RWPE2 (cell line): ENCODE measurements around the gene ZHX3.

ENCODE experiments used
- ATAC-seq: fragments of 200-7000 bp; cut with Tn5 transposase; 3 replicates; pipeline ENCODE4 v1.9.1; 2021; ENCODE audit warnings: low read depth
- DNase-seq: peaks from one replicate; pipeline ENCODE4 v3.0.0-alpha.2; 2020; ENCODE audit warnings: low spot score
- H3K27ac ChIP-seq: fragments of 450-650 bp; 2 replicates; pipeline ENCODE4 v1.5.1; 2017; ENCODE audit warnings: mild to moderate bottlenecking; ENCODE audit not compliant: poor library complexity, severe bottlenecking
- H3K27me3 ChIP-seq: fragments of 250-450 bp; sonication (Bioruptor Pico); 2 replicates; pipeline ENCODE4 v1.5.1; 2021; ENCODE audit warnings: mild to moderate bottlenecking, moderate library complexity; ENCODE audit not compliant: insufficient read depth, poor library complexity, severe bottlenecking
- H3K36me3 ChIP-seq: fragments of 250-450 bp; sonication (Bioruptor Pico); 2 replicates; pipeline ENCODE4 v1.5.1; 2020; ENCODE audit warnings: low read depth, mild to moderate bottlenecking, moderate library complexity
- H3K4me1 ChIP-seq: fragments of 250-450 bp; sonication (Bioruptor Pico); 2 replicates; pipeline ENCODE4 v1.5.1; 2021; ENCODE audit warnings: mild to moderate bottlenecking, moderate library complexity; ENCODE audit not compliant: insufficient read depth, poor library complexity, severe bottlenecking
- H3K4me3 ChIP-seq: fragments of 250-450 bp; sonication (Bioruptor Pico); 2 replicates; pipeline ENCODE4 v1.5.1; 2021; ENCODE audit warnings: mild to moderate bottlenecking, moderate library complexity; ENCODE audit not compliant: severe bottlenecking
- H3K9me3 ChIP-seq: fragments of 250-450 bp; sonication (Bioruptor Pico); 2 replicates; pipeline ENCODE4 v1.5.1; 2021; ENCODE audit warnings: mild to moderate bottlenecking, moderate library complexity; ENCODE audit not compliant: severe bottlenecking
- CTCF ChIP-seq: fragments of 450-650 bp; IDR thresholded peaks from one replicate; pipeline ENCODE4 v1.5.1; 2017; ENCODE audit warnings: mild to moderate bottlenecking, moderate library complexity; ENCODE audit not compliant: poor library complexity, severe bottlenecking

The ZHX3 gene

DNA sequence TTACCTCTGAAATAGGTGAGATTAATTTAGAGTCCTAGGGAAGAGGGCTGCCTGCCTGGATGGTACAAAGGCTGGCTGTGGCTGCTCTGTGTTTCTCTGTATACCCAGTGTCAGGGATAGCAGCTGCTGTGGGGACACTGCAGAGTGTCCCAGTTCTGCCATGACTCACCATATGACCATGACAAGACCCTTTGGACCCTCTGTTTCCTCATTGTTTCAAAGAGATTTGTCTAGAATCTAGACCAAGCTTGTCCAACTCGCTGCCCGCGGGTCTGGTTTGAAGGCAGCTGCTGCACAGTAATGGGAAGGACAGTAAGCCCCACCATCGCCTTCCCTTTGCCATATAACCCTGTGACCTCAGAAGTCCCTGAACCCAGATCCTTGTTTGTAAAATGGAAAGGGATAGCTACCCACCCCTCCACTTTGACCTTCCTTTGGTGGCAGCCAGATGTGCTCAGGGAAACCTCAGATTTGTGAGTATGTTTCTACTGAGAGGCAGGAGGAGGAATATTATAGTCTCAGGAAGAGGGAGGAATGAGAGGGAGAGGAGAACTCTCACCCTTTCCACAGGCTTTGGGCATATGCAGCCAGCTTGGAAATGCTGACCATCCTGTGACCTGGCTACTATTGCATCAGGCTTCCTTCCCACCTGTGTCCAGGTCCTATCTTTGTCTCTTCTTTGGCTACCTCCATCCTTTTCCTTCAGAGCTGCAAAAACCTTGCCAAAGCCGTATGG lies 166.2 kb downstream of the ZHX3 start:
- Histone ChIP-seq H3K9me3 (no peaks in the 10 kb centered on the region), H3K36me3 (peaks cover 12% of the 10 kb centered on the region), H3K27me3 (no peaks in the 10 kb centered on the region), H3K4me3 (no peak overlapping the region), H3K4me1 (peaks cover 6% of the 10 kb centered on the region), H3K27ac (no peak overlapping the region)
- ATAC-seq (no peak), DNase-seq (no peak)
- no peak for TF ChIP-seq CTCF

- no peak for ATAC-seq
- DNase-seq, result no peak
- H3K27me3 ChIP-seq, result no peaks in the 10 kb centered on the region
- H3K4me1 ChIP-seq, result peaks cover 3% of the 10 kb centered on the region
- no peak overlapping the region for H3K27ac ChIP-seq
- TF ChIP-seq CTCF, result no peak
- no peaks in the 10 kb centered on the region for H3K9me3 ChIP-seq
- no peak overlapping the region for H3K4me3 ChIP-seq
- H3K36me3 ChIP-seq, result peaks cover 12% of the 10 kb centered on the region
These were observed 166.9 kb downstream of the ZHX3 start for GRCh38 chr20:41150664-41151063.

DNA sequence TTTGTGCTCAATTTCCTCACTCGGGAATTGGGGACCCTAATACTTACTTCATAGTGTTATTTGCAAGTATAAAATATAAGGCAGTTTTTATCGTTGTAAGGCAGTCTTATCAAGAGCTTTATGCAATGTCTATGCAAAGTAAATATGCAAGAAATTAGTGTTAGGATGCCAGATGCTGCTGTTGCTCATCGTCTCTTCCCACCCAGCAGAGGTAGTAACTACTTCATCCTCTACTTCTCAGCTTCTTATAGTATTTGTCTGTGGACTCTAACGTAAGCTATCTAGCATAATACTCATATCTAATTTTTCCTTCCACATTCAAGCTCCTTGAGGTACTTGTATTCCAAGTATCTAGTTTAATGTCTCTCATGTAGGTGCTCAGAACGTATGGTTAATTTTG lies 168.6 kb downstream of the ZHX3 start:
- no peak overlapping the region for H3K27ac ChIP-seq
- no peak for DNase-seq
- peaks cover 15% of the 10 kb centered on the region for H3K36me3 ChIP-seq
- H3K9me3 ChIP-seq, result no peaks in the 10 kb centered on the region
- H3K27me3 ChIP-seq, result no peaks in the 10 kb centered on the region
- no peak overlapping the region for H3K4me3 ChIP-seq
- TF ChIP-seq CTCF, result no peak
- peaks cover 3% of the 10 kb centered on the region for H3K4me1 ChIP-seq
- ATAC-seq, result no peak

DNA sequence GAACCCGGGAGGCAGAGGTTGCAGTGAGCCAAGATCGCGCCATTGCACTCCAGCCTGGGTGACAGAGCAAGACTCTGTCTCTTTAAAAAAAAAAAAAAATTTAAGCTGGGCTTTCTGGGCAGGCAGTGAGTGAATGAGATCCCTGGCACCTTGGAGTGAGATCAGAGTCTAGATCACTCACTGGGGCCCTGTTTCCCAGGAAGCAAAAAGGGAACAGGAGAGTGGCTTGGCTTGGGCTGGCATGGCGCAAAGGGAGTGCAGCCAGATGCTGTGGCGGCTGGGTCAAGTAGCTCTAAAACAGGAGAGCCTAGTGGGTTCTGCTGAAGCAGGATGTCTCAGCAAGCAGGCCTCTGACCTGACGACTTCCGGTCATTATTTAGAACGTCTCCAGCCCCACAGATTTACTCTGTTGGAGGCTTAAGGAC lies 169.8 kb downstream of the ZHX3 start:
- Histone ChIP-seq H3K36me3 (peaks cover 9% of the 10 kb centered on the region), H3K9me3 (no peaks in the 10 kb centered on the region), H3K4me3 (no peak overlapping the region), H3K27me3 (no peaks in the 10 kb centered on the region), H3K27ac (no peak overlapping the region), H3K4me1 (peaks cover 3% of the 10 kb centered on the region)
- ATAC-seq, result no peak
- no peak for TF ChIP-seq CTCF
- no peak for DNase-seq

GRCh38 chr20:41145821-41146620 lies 171.5 kb downstream of the ZHX3 start:
- TF ChIP-seq CTCF, result no peak
- H3K4me1 ChIP-seq, result peaks cover 3% of the 10 kb centered on the region
- H3K36me3 ChIP-seq, result peaks cover 15% of the 10 kb centered on the region
- no peak overlapping the region for H3K27ac ChIP-seq
- H3K4me3 ChIP-seq, result no peak overlapping the region
- H3K27me3 ChIP-seq, result no peaks in the 10 kb centered on the region
- no peaks in the 10 kb centered on the region for H3K9me3 ChIP-seq
- ATAC-seq, result no peak
- no peak for DNase-seq
